GM12878 (cell line): ENCODE results near the gene BTBD9.

Experiments
- ATF3 ChIP-seq: IDR thresholded peaks from 2 replicates; pipeline ENCODE4 v1.6.1; 2011; ENCODE audit warnings: low read depth, mild to moderate bottlenecking, low read length, moderate library complexity, borderline replicate concordance; ENCODE audit errors: extremely low read depth
- CTCF ChIP-seq, 3 experiments: IDR thresholded peaks in 2 of 3; conservative IDR thresholded peaks in 1 of 3; 2 replicates each; pipeline ENCODE4 v1.5.1; 2011; ENCODE audit warnings: low read depth in 3 of 3, low read length in 3 of 3, mild to moderate bottlenecking in 3 of 3, control low read depth in 2 of 3, moderate library complexity in 2 of 3, inconsistent platforms in 1 of 3, mixed read lengths in 1 of 3; ENCODE audit not compliant: control insufficient read depth in 2 of 3, insufficient read depth in 1 of 3; ENCODE audit errors: extremely low read depth in 1 of 3
- ESRRA ChIP-seq: IDR thresholded peaks from 2 replicates; pipeline ENCODE4 v1.6.1; 2012; ENCODE audit warnings: mild to moderate bottlenecking, low read length, improper control_type of control experiment
- FOXM1 ChIP-seq: IDR thresholded peaks from 2 replicates; pipeline ENCODE4 v1.6.1; 2012; ENCODE audit warnings: low read depth, mild to moderate bottlenecking, inconsistent platforms, low read length, moderate library complexity
- MEF2A ChIP-seq: IDR thresholded peaks from 2 replicates; pipeline ENCODE4 v1.6.1; 2011; ENCODE audit warnings: low read depth, mild to moderate bottlenecking, low read length, moderate library complexity; ENCODE audit not compliant: insufficient read depth
- MXI1 ChIP-seq: fragments of 150-350 bp; IDR thresholded peaks from 2 replicates; pipeline ENCODE4 v1.6.1; 2011; ENCODE audit warnings: low read depth, mild to moderate bottlenecking, inconsistent platforms, low read length, improper control_type of control experiment
- MYB ChIP-seq: fragments of 150-350 bp; IDR thresholded peaks from 2 replicates; pipeline ENCODE4 v1.6.1; 2014; ENCODE audit warnings: mild to moderate bottlenecking, low read depth, low read length, borderline replicate concordance
- NR2C1 ChIP-seq: fragments of 450-650 bp; IDR thresholded peaks from 2 replicates; pipeline ENCODE4 v1.6.1; 2017; ENCODE audit warnings: antibody characterized with exemption, mild to moderate bottlenecking, moderate library complexity
- TAF1 ChIP-seq: IDR thresholded peaks from 2 replicates; pipeline ENCODE4 v1.6.1; 2011; ENCODE audit warnings: mild to moderate bottlenecking, low read depth, low read length, borderline replicate concordance
- TCF12 ChIP-seq: IDR thresholded peaks from 2 replicates; pipeline ENCODE4 v1.6.1; 2011; ENCODE audit warnings: low read depth, mild to moderate bottlenecking, low read length
- USF2 ChIP-seq: IDR thresholded peaks from 2 replicates; pipeline ENCODE4 v1.6.1; 2011; ENCODE audit warnings: low read depth, low read length, improper control_type of control experiment, borderline replicate concordance
- TF ChIP-seq, protein P1 (sequence below): fragments of 450-650 bp; IDR thresholded peaks from 2 replicates; pipeline ENCODE4 v1.6.1; 2017; ENCODE audit warnings: antibody characterized with exemption, mild to moderate bottlenecking, moderate library complexity

DNA sequence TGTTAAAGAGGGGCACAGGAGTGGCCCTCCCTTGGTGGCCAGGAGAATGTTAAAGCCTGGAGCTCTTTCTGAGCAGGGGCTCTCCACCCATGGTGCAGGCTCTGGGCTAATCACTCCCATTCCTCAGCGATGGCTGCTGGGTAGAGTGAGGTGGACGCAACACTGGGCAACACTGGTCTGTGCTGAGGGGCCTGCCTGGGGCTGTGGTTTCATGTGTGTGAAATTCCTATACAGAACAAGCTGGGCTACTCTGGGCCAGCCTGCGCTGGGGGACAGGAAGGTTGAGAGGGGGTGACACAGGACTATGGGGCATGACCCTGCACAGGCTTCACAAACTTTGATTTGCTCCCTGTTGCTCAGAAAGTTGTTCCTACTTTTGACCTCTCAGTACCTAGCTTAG lies 427.6 kb downstream of the BTBD9 start:
- TF ChIP-seq TAF1 (no peak), CTCF (IDR thresholded peaks at IDR 0.05 in 2 of 3, conservative IDR thresholded peaks at IDR 0.05 in 1 of 3; ENCODE audit: control insufficient read depth in 2 of 3, extremely low read depth in 1 of 3, insufficient read depth in 1 of 3, low read depth in 3 of 3, low read length in 3 of 3) (no peak), MXI1 (no peak), ATF3 (no peak), USF2 (no peak), MEF2A (no peak), ESRRA (no peak), MYB (no peak), NR2C1 (no peak), TCF12 (no peak), FOXM1 (no peak)
- TF ChIP-seq, protein P1, sequence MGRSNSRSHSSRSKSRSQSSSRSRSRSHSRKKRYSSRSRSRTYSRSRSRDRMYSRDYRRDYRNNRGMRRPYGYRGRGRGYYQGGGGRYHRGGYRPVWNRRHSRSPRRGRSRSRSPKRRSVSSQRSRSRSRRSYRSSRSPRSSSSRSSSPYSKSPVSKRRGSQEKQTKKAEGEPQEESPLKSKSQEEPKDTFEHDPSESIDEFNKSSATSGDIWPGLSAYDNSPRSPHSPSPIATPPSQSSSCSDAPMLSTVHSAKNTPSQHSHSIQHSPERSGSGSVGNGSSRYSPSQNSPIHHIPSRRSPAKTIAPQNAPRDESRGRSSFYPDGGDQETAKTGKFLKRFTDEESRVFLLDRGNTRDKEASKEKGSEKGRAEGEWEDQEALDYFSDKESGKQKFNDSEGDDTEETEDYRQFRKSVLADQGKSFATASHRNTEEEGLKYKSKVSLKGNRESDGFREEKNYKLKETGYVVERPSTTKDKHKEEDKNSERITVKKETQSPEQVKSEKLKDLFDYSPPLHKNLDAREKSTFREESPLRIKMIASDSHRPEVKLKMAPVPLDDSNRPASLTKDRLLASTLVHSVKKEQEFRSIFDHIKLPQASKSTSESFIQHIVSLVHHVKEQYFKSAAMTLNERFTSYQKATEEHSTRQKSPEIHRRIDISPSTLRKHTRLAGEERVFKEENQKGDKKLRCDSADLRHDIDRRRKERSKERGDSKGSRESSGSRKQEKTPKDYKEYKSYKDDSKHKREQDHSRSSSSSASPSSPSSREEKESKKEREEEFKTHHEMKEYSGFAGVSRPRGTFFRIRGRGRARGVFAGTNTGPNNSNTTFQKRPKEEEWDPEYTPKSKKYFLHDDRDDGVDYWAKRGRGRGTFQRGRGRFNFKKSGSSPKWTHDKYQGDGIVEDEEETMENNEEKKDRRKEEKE = no peak
